ENCODE measurements around the gene ADAMTSL1.

The ADAMTSL1 gene

GRCh38 chr9:18495065-18495464 lies 21.1 kb downstream of the ADAMTSL1 start:
- Histone ChIP-seq H3K4me3 (ENCODE audit: low read depth, low read length) (no peak overlapping the region), H3K9me3 (ENCODE audit: severe bottlenecking) (no peaks in the 10 kb centered on the region), H3K36me3 (no peaks in the 10 kb centered on the region), H3K27ac (no peak overlapping the region), H3K27me3 (ENCODE audit: insufficient read depth, low read depth, severe bottlenecking) (no peaks in the 10 kb centered on the region)
- TF ChIP-seq CTCF (IDR thresholded peaks at IDR 0.05; ENCODE audit: low read depth, low read length): no peak
- no peak for DNase-seq

- no peak for DNase-seq
- Histone ChIP-seq H3K27ac (no peak overlapping the region), H3K9me3 (ENCODE audit: severe bottlenecking) (no peaks in the 10 kb centered on the region), H3K4me3 (ENCODE audit: low read depth, low read length) (no peak overlapping the region), H3K36me3 (no peaks in the 10 kb centered on the region), H3K27me3 (ENCODE audit: insufficient read depth, low read depth, severe bottlenecking) (no peaks in the 10 kb centered on the region)
- TF ChIP-seq CTCF (IDR thresholded peaks at IDR 0.05; ENCODE audit: low read depth, low read length): no peak
Observed at GRCh38 chr9:18496256-18497000, 22.5 kb downstream of the ADAMTSL1 start.

- no peaks in the 10 kb centered on the region for H3K36me3 ChIP-seq
- TF ChIP-seq CTCF (IDR thresholded peaks at IDR 0.05; ENCODE audit: low read depth, low read length): no peak
- DNase-seq: no peak
- H3K4me3 ChIP-seq (ENCODE audit: low read depth, low read length): no peak overlapping the region
- no peaks in the 10 kb centered on the region for H3K27me3 ChIP-seq (ENCODE audit: insufficient read depth, low read depth, severe bottlenecking)
- no peak overlapping the region for H3K27ac ChIP-seq
- no peaks in the 10 kb centered on the region for H3K9me3 ChIP-seq (ENCODE audit: severe bottlenecking)
Observed at GRCh38 chr9:18499062-18499461, 25.1 kb downstream of the ADAMTSL1 start.

- Histone ChIP-seq H3K27me3 (ENCODE audit: insufficient read depth, low read depth, severe bottlenecking) (no peaks in the 10 kb centered on the region), H3K27ac (no peak overlapping the region), H3K36me3 (no peaks in the 10 kb centered on the region), H3K9me3 (ENCODE audit: severe bottlenecking) (no peaks in the 10 kb centered on the region), H3K4me3 (ENCODE audit: low read depth, low read length) (no peak overlapping the region)
- DNase-seq: no peak
- TF ChIP-seq CTCF (IDR thresholded peaks at IDR 0.05; ENCODE audit: low read depth, low read length): no peak
Observed at GRCh38 chr9:18499980-18500379, 26.0 kb downstream of the ADAMTSL1 start.

GRCh38 chr9:18500451-18500850 lies 26.5 kb downstream of the ADAMTSL1 start:
- H3K27ac ChIP-seq: no peak overlapping the region
- no peak for DNase-seq
- no peaks in the 10 kb centered on the region for H3K27me3 ChIP-seq (ENCODE audit: insufficient read depth, low read depth, severe bottlenecking)

More at GRCh38 chr9:18500451-18500850, 26.5 kb downstream of the ADAMTSL1 start:
- H3K36me3 ChIP-seq: no peaks in the 10 kb centered on the region
- H3K9me3 ChIP-seq (ENCODE audit: severe bottlenecking): no peaks in the 10 kb centered on the region
- H3K4me3 ChIP-seq (ENCODE audit: low read depth, low read length): no peak overlapping the region
- TF ChIP-seq CTCF (IDR thresholded peaks at IDR 0.05; ENCODE audit: low read depth, low read length): no peak
